Smooth muscle cell (in vitro differentiated cells): ENCODE data around the gene DRAXIN. TPM values are rescaled to one million over a fixed set of nuclear protein-coding genes. Genes with fewer than 3 reads are reported as not detected.

ENCODE experiments used
- DNase-seq: peaks from one replicate; lab custom pipeline; 2025; ENCODE audit not compliant: unreplicated experiment; lab: John Stamatoyannopoulos, UW
- H2AFZ ChIP-seq: fragments of 200-600 bp; sonication (generic); 2 replicates; pipeline ENCODE4 v1.6.0; 2016; ENCODE audit warnings: antibody characterized with exemption, low read depth, mild to moderate bottlenecking
- H3F3A ChIP-seq: fragments of 200-600 bp; sonication (generic); 2 replicates; pipeline ENCODE4 v1.6.0; 2017; ENCODE audit warnings: antibody characterized with exemption, low read depth
- H3K27ac ChIP-seq: fragments of 200-600 bp; sonication (generic); 2 replicates; pipeline ENCODE4 v1.5.1; 2016; ENCODE audit warnings: low read depth, mild to moderate bottlenecking
- H3K27me3 ChIP-seq: fragments of 200-600 bp; sonication (generic); 2 replicates; pipeline ENCODE4 v1.6.1; 2016; ENCODE audit warnings: low read depth, mild to moderate bottlenecking
- H3K36me3 ChIP-seq: fragments of 200-600 bp; sonication (generic); 2 replicates; pipeline ENCODE4 v1.5.1; 2016; ENCODE audit warnings: low read depth
- H3K4me1 ChIP-seq: fragments of 200-600 bp; sonication (generic); 2 replicates; pipeline ENCODE4 v1.5.1; 2016; ENCODE audit warnings: low read depth
- H3K4me2 ChIP-seq: fragments of 200-600 bp; sonication (generic); 2 replicates; pipeline ENCODE4 v1.6.0; 2016; ENCODE audit warnings: mild to moderate bottlenecking
- H3K4me3 ChIP-seq: fragments of 200-600 bp; sonication (generic); 2 replicates; pipeline ENCODE4 v1.5.1; 2016; ENCODE audit warnings: mild to moderate bottlenecking
- H3K79me2 ChIP-seq: fragments of 200-600 bp; sonication (generic); 2 replicates; pipeline ENCODE4 v1.6.0; 2016; ENCODE audit warnings: low read depth, mild to moderate bottlenecking
- H3K9ac ChIP-seq: fragments of 200-600 bp; sonication (generic); 2 replicates; pipeline ENCODE4 v1.6.0; 2016; ENCODE audit warnings: low read depth
- H3K9me3 ChIP-seq: fragments of 200-600 bp; sonication (generic); replicated peaks from 2 replicates; pipeline ENCODE4 v1.5.1; 2016; ENCODE audit warnings: low read depth
- H4K20me1 ChIP-seq: fragments of 200-600 bp; sonication (generic); 2 replicates; pipeline ENCODE4 v1.6.0; 2016; ENCODE audit warnings: low read depth
- WGBS: methylation state at CpG from one replicate; pipeline ENCODE4 v1.1.7; 2016; ENCODE audit warnings: low lambda C conversion rate; 5-methylcytosine and 5-hydroxymethylcytosine counted together
- polyA plus RNA-seq: library from polyadenylated mRNA; unstranded; fragments of >200 nt; fragmentation: Nextera tagmentation; extraction: Ambion mirVana; gene quantifications from 2 replicates; pipeline ENCODE4 v1.2.1, GENCODE V29; 2016
- total RNA-seq: library from RNA; depleted of rRNA; stranded (reverse); fragments of >200 nt; gene quantifications from 2 replicates; pipeline ENCODE4 v1.2.3, GENCODE V29; 2014
- TF ChIP-seq, protein P1 (sequence below): fragments of 200-600 bp; sonication (generic); IDR thresholded peaks from 2 replicates; pipeline ENCODE4 v1.5.1; 2017; ENCODE audit warnings: borderline replicate concordance, mild to moderate bottlenecking, antibody characterized with exemption; ENCODE audit not compliant: insufficient read depth, poor library complexity, severe bottlenecking

DRAXIN gene
- total and polyA plus RNA-seq, 2 experiments from 2014 or later: 0.09 to 0.15 TPM

DNA sequence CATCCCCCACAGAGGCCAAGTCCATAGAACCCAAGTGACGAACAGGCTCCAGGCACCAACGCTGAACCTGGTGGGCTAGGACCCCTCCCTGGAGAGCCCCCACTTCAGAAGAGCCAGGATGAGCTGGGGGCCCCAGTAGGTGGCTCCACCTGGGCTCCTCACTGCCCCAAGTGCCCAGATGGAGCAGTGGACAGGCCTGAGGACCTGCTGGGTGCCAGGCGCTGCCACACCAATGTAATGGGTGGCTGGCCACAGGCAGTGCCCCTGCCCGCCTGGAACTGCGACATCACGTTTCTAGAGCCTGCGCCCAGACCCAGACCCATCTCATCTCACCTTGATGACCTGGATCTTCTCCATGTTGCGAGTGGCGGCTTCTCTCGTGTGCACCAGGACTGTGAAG is 16.2 kb upstream of the DRAXIN start:
- Histone ChIP-seq H3F3A (no peaks in the 10 kb centered on the region), H3K27ac (no peak overlapping the region), H2AFZ (no peak overlapping the region), H3K4me3 (no peak overlapping the region), H3K9me3 (no peaks in the 10 kb centered on the region), H3K4me1 (no peaks in the 10 kb centered on the region), H3K4me2 (no peak overlapping the region), H3K9ac (no peak overlapping the region), H3K36me3 (no peaks in the 10 kb centered on the region), H3K79me2 (no peaks in the 10 kb centered on the region), H3K27me3 (no peaks in the 10 kb centered on the region), H4K20me1 (no peaks in the 10 kb centered on the region)
- TF ChIP-seq, protein P1, sequence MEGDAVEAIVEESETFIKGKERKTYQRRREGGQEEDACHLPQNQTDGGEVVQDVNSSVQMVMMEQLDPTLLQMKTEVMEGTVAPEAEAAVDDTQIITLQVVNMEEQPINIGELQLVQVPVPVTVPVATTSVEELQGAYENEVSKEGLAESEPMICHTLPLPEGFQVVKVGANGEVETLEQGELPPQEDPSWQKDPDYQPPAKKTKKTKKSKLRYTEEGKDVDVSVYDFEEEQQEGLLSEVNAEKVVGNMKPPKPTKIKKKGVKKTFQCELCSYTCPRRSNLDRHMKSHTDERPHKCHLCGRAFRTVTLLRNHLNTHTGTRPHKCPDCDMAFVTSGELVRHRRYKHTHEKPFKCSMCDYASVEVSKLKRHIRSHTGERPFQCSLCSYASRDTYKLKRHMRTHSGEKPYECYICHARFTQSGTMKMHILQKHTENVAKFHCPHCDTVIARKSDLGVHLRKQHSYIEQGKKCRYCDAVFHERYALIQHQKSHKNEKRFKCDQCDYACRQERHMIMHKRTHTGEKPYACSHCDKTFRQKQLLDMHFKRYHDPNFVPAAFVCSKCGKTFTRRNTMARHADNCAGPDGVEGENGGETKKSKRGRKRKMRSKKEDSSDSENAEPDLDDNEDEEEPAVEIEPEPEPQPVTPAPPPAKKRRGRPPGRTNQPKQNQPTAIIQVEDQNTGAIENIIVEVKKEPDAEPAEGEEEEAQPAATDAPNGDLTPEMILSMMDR: no peak
- DNase-seq: no peak
- 96% methylated on average over 10 of the region's 10 CpGs for WGBS

DNA sequence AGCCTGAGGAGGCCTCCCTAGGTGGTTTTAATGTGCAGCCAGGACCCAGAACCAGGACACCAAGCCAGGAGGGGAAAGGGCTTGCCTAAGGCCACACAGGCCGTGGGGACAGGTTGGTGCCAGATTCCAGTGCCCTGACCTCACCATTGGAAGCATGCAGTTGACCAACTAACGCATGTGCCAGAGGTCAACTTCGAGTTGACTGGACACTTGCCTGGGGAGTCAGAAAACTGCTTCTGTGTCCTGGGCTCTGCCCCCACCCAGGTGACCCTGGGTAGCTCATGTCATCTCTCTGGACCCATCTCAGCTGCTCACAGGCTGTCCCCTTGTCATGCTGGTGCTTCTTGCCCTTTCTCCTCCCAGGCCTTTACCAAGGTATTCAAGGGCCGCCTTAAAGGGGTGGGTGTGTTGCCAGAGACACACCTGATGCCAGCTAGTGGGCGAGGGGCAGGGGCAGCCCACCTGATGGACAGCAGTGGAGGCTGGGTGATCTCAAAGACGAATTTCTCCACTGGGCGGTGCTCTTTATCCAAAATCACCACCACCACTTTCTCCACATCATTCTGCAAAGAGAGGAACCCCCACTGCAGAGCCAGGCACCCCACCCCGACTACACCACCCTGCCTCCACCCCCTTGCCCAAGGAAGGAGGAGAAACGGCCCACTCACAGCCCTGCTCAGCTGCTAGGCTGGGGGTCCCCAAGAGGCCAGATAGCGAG is 15.0 kb upstream of the DRAXIN start:
- H4K20me1 ChIP-seq: no peaks in the 10 kb centered on the region
- no peaks in the 10 kb centered on the region for H3K27me3 ChIP-seq
- TF ChIP-seq, protein P1: no peak
- DNase-seq: no peak
- H2AFZ ChIP-seq: no peak overlapping the region
- no peaks in the 10 kb centered on the region for H3K9me3 ChIP-seq
- no peak overlapping the region for H3K27ac ChIP-seq
- no peak overlapping the region for H3K9ac ChIP-seq
- no peaks in the 10 kb centered on the region for H3F3A ChIP-seq
- H3K4me1 ChIP-seq: peaks cover under 1% of the 10 kb centered on the region
- H3K79me2 ChIP-seq: no peaks in the 10 kb centered on the region
- no peak overlapping the region for H3K4me3 ChIP-seq
- 92% methylated on average over 10 of the region's 10 CpGs for WGBS
- H3K36me3 ChIP-seq: no peaks in the 10 kb centered on the region
- H3K4me2 ChIP-seq: no peak overlapping the region

DNA sequence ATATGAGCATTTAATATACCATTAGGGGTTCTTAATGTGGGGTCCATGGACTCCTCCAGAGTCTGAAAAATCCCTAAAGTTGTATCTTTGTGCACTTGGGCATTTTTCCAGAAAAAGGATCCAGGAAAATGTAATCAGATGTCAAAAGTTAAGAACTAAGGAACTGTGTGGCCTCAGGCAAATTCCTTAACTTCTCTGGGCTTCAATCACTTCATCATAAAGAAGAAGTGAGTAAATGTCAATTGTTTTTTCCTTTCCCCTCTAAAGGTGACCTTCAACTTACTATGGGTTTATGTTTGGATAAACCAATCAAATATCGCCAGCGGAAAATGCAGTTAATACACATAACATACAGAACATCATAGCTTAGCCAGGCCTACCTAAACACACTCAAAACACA is 13.1 kb upstream of the DRAXIN start:
- DNase-seq: no peak
- no peak overlapping the region for H3K4me2 ChIP-seq
- no peaks in the 10 kb centered on the region for H4K20me1 ChIP-seq
- H2AFZ ChIP-seq: no peak overlapping the region
- no peaks in the 10 kb centered on the region for H3K27me3 ChIP-seq
- H3K4me1 ChIP-seq: peaks cover 14% of the 10 kb centered on the region
- H3K36me3 ChIP-seq: no peaks in the 10 kb centered on the region
- TF ChIP-seq, protein P1: no peak
- no peak overlapping the region for H3K4me3 ChIP-seq
- H3K9ac ChIP-seq: no peak overlapping the region
- no peak overlapping the region for H3K27ac ChIP-seq
- no peaks in the 10 kb centered on the region for H3K9me3 ChIP-seq
- H3F3A ChIP-seq: no peaks in the 10 kb centered on the region
- WGBS: 98% methylated on average over 2 of the region's 2 CpGs
- no peaks in the 10 kb centered on the region for H3K79me2 ChIP-seq
